KMS-11 (cell line): ENCODE measurements around the gene METTL2B.

Experiments
- H2AFZ ChIP-seq: fragments of 200-600 bp; sonication (generic); 2 replicates; pipeline ENCODE4 v1.6.1; 2016; ENCODE audit warnings: antibody characterized with exemption, mixed run types, low read depth
- H3K27ac ChIP-seq: fragments of 200-600 bp; sonication (generic); 2 replicates; pipeline ENCODE4 v1.6.1; 2016; ENCODE audit warnings: mild to moderate bottlenecking, mixed run types
- H3K27me3 ChIP-seq: fragments of 200-600 bp; sonication (generic); 2 replicates; pipeline ENCODE4 v1.6.1; 2017; ENCODE audit warnings: mild to moderate bottlenecking, low read depth, mixed run types, moderate library complexity; ENCODE audit not compliant: insufficient read depth
- H3K36me3 ChIP-seq: fragments of 200-600 bp; sonication (generic); 2 replicates; pipeline ENCODE4 v1.6.1; 2017; ENCODE audit warnings: mild to moderate bottlenecking, mixed run types; ENCODE audit not compliant: insufficient read depth
- H3K4me1 ChIP-seq: fragments of 200-600 bp; sonication (generic); 2 replicates; pipeline ENCODE4 v1.6.1; 2016; ENCODE audit warnings: mild to moderate bottlenecking, low read depth, mixed run types; ENCODE audit not compliant: poor library complexity, severe bottlenecking
- H3K4me2 ChIP-seq: fragments of 200-600 bp; sonication (generic); 2 replicates; pipeline ENCODE4 v1.7.0; 2016; ENCODE audit warnings: mild to moderate bottlenecking, mixed run types
- H3K4me3 ChIP-seq: fragments of 200-600 bp; sonication (generic); IDR thresholded peaks from 2 replicates; pipeline ENCODE4 v1.6.1; 2017; ENCODE audit warnings: low read depth, low read length, mixed read lengths; ENCODE audit not compliant: insufficient read depth
- H3K79me2 ChIP-seq: fragments of 200-600 bp; sonication (generic); 2 replicates; pipeline ENCODE4 v1.6.1; 2016; ENCODE audit warnings: low read depth, mixed run types; ENCODE audit not compliant: insufficient read depth
- H3K9ac ChIP-seq: fragments of 200-600 bp; sonication (generic); 2 replicates; pipeline ENCODE4 v1.6.1; 2016; ENCODE audit warnings: mild to moderate bottlenecking, mixed run types
- H4K20me1 ChIP-seq: fragments of 200-600 bp; sonication (generic); 2 replicates; pipeline ENCODE4 v1.6.1; 2016; ENCODE audit warnings: mild to moderate bottlenecking, mixed run types; ENCODE audit not compliant: insufficient read depth
- TF ChIP-seq, protein P1 (sequence below): fragments of 200-600 bp; sonication (generic); conservative IDR thresholded peaks from 2 replicates; pipeline ENCODE4 v1.6.1; 2017; ENCODE audit warnings: low read depth, mild to moderate bottlenecking, antibody characterized with exemption, low read length, moderate library complexity, mixed read lengths

The METTL2B gene

GRCh38 chr7:128442356-128442755 lies 34.2 kb upstream of the METTL2B start:
- H3K9ac ChIP-seq = no peak overlapping the region
- H3K27ac ChIP-seq = no peak overlapping the region

DNA sequence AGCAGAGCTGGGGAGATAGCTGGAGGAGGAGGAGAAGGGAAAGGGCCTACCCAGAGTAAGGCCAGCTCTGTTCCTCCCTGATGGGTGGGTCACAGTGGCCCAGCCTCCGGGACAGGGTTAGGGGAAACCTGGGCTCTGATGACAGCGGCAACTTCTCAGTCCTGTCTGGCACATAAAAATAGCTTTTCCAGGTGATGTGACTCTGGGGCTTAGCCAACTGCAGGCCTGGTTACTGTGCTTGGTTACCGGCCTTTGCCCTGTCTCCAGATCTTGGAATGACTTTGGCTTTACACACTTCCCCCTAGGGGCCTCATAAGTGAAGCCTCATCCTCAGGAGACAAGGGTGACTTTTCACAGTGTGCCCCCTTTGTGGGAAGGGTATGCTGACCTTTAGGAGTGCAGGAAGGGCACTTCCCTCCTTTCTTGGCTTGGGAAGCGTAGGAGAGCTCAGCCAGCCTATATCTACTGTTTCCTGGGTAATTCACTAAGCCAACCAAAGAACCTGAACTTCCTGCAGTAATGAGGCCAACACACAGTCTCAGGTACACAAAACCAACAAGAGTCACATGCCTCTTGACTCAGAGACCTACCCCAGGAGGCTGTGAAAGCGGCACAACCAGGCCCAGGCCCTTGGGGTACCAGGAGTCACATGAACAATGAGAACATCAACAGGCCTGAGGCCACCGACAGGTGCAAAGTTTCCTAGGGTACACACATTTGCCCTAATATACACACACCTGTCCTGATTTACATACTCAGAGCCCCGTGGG lies 32.5 kb upstream of the METTL2B start:
- Histone ChIP-seq H2AFZ (no peak overlapping the region), H4K20me1 (no peaks in the 10 kb centered on the region), H3K4me2 (no peak overlapping the region)

More at GRCh38 chr7:128442356-128442755, 34.2 kb upstream of the METTL2B start:
- no peaks in the 10 kb centered on the region for H3K27me3 ChIP-seq
- no peaks in the 10 kb centered on the region for H3K36me3 ChIP-seq
- TF ChIP-seq, protein P1, sequence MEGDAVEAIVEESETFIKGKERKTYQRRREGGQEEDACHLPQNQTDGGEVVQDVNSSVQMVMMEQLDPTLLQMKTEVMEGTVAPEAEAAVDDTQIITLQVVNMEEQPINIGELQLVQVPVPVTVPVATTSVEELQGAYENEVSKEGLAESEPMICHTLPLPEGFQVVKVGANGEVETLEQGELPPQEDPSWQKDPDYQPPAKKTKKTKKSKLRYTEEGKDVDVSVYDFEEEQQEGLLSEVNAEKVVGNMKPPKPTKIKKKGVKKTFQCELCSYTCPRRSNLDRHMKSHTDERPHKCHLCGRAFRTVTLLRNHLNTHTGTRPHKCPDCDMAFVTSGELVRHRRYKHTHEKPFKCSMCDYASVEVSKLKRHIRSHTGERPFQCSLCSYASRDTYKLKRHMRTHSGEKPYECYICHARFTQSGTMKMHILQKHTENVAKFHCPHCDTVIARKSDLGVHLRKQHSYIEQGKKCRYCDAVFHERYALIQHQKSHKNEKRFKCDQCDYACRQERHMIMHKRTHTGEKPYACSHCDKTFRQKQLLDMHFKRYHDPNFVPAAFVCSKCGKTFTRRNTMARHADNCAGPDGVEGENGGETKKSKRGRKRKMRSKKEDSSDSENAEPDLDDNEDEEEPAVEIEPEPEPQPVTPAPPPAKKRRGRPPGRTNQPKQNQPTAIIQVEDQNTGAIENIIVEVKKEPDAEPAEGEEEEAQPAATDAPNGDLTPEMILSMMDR = no peak
- H4K20me1 ChIP-seq = no peaks in the 10 kb centered on the region
- H3K4me1 ChIP-seq = no peaks in the 10 kb centered on the region
- H3K4me2 ChIP-seq = no peak overlapping the region
- no peak overlapping the region for H3K4me3 ChIP-seq
- no peaks in the 10 kb centered on the region for H3K79me2 ChIP-seq
- no peak overlapping the region for H2AFZ ChIP-seq

DNA sequence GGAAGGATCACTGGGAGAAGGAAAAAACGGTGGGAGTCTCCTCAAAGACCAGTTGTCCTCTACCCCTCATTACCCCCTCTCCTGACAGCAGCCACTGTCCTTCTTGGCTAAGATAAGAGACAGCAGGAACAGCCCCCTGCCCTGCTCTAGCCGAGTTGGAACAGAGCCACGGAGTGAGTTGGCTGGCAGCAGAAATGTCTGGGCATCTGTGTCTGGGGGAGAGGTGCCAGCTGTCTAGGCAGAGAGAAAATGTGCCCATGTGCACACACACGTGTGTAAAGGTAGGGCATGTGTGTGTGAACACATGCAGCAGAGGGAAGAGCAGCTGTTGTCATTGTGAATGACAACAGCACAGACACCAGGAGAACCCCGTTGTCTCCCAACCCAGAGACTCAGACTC lies 30.2 kb upstream of the METTL2B start:
- H3K27ac ChIP-seq = no peak overlapping the region
- H3K4me1 ChIP-seq = no peaks in the 10 kb centered on the region
- no peaks in the 10 kb centered on the region for H4K20me1 ChIP-seq
- TF ChIP-seq, protein P1 = no peak
- no peaks in the 10 kb centered on the region for H3K36me3 ChIP-seq
- no peak overlapping the region for H2AFZ ChIP-seq
- no peaks in the 10 kb centered on the region for H3K79me2 ChIP-seq
- no peaks in the 10 kb centered on the region for H3K27me3 ChIP-seq
- H3K4me3 ChIP-seq = no peak overlapping the region
- no peak overlapping the region for H3K4me2 ChIP-seq
- no peak overlapping the region for H3K9ac ChIP-seq

More for the DNA sequence above, 32.5 kb upstream of the METTL2B start:
- Histone ChIP-seq H3K27me3 (no peaks in the 10 kb centered on the region), H3K79me2 (no peaks in the 10 kb centered on the region), H3K27ac (no peak overlapping the region), H3K36me3 (no peaks in the 10 kb centered on the region), H3K4me3 (no peak overlapping the region), H3K9ac (no peak overlapping the region), H3K4me1 (no peaks in the 10 kb centered on the region)
- TF ChIP-seq, protein P1 = no peak

DNA sequence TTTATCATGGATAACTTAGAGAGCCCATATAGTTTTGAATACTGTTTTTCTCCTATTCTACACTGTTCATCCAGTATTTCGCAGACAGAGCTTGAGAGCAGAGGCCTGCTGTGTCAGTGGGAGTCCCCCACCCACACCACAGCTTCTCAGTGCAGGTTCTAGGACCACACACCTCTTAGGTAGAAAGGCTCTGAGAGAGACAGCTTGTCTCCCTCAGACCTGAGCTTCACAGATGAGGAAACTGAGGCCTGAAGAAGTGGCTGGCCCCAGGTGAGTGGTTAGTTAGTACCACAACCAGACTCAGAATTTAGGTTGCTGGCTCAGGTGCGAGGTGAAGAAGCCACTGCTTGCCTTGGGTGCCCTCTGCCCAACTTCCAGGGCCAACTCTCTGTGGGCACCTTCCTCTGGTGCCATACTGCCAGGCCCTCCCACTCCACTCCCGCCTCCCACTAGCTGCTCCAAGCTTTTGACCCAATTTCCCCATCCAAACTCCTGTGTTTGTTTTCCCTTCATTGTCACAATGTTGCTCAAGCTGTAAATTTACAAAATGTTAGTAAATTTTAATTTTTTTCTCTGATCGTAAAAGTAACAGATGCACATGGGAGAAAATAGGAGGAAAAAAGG lies 28.5 kb upstream of the METTL2B start:
- no peak overlapping the region for H2AFZ ChIP-seq
- TF ChIP-seq, protein P1 = no peak
- no peaks in the 10 kb centered on the region for H4K20me1 ChIP-seq
- H3K27me3 ChIP-seq = no peaks in the 10 kb centered on the region; the same call in 1 of the 2 replicates
- H3K4me3 ChIP-seq = no peak overlapping the region
- no peak overlapping the region for H3K9ac ChIP-seq
- H3K4me2 ChIP-seq = no peak overlapping the region
- no peaks in the 10 kb centered on the region for H3K79me2 ChIP-seq
- H3K4me1 ChIP-seq = no peaks in the 10 kb centered on the region
- H3K27ac ChIP-seq = no peak overlapping the region
- H3K36me3 ChIP-seq = no peaks in the 10 kb centered on the region
